ENCODE measurements around the gene FAM76B. TPM values are rescaled to one million over a fixed set of nuclear protein-coding genes. Genes with fewer than 3 reads are reported as not detected.

The FAM76B gene
- total and polyA plus RNA-seq, 9 of the 15 experiments (the other 6 are each of a cell fraction or from before 2014, with no cell fraction given) = 22.5 to 60.0 (median 35.0) TPM

DNA sequence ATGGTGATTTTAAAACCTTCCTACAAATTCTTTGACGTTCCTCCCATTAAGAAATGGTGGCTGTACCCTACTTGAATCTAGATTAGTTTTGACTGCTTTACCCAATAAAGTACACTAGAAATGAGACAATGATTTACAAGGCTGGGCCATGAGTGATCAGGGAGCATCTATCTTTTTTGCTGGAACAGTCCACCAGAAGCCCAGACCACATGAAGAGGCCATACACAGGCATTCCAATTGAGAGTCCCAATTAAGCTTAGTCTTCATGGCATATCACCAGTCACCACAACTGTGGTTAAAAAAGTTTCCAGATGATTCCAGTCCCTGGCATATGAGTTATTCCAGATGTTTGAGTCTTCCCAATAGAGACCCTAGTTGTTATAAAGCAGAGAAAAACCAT lies 39.5 kb downstream of the FAM76B start (continued):
- TF ChIP-seq, protein P1, sequence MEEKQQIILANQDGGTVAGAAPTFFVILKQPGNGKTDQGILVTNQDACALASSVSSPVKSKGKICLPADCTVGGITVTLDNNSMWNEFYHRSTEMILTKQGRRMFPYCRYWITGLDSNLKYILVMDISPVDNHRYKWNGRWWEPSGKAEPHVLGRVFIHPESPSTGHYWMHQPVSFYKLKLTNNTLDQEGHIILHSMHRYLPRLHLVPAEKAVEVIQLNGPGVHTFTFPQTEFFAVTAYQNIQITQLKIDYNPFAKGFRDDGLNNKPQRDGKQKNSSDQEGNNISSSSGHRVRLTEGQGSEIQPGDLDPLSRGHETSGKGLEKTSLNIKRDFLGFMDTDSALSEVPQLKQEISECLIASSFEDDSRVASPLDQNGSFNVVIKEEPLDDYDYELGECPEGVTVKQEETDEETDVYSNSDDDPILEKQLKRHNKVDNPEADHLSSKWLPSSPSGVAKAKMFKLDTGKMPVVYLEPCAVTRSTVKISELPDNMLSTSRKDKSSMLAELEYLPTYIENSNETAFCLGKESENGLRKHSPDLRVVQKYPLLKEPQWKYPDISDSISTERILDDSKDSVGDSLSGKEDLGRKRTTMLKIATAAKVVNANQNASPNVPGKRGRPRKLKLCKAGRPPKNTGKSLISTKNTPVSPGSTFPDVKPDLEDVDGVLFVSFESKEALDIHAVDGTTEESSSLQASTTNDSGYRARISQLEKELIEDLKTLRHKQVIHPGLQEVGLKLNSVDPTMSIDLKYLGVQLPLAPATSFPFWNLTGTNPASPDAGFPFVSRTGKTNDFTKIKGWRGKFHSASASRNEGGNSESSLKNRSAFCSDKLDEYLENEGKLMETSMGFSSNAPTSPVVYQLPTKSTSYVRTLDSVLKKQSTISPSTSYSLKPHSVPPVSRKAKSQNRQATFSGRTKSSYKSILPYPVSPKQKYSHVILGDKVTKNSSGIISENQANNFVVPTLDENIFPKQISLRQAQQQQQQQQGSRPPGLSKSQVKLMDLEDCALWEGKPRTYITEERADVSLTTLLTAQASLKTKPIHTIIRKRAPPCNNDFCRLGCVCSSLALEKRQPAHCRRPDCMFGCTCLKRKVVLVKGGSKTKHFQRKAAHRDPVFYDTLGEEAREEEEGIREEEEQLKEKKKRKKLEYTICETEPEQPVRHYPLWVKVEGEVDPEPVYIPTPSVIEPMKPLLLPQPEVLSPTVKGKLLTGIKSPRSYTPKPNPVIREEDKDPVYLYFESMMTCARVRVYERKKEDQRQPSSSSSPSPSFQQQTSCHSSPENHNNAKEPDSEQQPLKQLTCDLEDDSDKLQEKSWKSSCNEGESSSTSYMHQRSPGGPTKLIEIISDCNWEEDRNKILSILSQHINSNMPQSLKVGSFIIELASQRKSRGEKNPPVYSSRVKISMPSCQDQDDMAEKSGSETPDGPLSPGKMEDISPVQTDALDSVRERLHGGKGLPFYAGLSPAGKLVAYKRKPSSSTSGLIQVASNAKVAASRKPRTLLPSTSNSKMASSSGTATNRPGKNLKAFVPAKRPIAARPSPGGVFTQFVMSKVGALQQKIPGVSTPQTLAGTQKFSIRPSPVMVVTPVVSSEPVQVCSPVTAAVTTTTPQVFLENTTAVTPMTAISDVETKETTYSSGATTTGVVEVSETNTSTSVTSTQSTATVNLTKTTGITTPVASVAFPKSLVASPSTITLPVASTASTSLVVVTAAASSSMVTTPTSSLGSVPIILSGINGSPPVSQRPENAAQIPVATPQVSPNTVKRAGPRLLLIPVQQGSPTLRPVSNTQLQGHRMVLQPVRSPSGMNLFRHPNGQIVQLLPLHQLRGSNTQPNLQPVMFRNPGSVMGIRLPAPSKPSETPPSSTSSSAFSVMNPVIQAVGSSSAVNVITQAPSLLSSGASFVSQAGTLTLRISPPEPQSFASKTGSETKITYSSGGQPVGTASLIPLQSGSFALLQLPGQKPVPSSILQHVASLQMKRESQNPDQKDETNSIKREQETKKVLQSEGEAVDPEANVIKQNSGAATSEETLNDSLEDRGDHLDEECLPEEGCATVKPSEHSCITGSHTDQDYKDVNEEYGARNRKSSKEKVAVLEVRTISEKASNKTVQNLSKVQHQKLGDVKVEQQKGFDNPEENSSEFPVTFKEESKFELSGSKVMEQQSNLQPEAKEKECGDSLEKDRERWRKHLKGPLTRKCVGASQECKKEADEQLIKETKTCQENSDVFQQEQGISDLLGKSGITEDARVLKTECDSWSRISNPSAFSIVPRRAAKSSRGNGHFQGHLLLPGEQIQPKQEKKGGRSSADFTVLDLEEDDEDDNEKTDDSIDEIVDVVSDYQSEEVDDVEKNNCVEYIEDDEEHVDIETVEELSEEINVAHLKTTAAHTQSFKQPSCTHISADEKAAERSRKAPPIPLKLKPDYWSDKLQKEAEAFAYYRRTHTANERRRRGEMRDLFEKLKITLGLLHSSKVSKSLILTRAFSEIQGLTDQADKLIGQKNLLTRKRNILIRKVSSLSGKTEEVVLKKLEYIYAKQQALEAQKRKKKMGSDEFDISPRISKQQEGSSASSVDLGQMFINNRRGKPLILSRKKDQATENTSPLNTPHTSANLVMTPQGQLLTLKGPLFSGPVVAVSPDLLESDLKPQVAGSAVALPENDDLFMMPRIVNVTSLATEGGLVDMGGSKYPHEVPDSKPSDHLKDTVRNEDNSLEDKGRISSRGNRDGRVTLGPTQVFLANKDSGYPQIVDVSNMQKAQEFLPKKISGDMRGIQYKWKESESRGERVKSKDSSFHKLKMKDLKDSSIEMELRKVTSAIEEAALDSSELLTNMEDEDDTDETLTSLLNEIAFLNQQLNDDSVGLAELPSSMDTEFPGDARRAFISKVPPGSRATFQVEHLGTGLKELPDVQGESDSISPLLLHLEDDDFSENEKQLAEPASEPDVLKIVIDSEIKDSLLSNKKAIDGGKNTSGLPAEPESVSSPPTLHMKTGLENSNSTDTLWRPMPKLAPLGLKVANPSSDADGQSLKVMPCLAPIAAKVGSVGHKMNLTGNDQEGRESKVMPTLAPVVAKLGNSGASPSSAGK (IDR thresholded peaks at IDR 0.05) = no peak
- TF ChIP-seq, protein P2, sequence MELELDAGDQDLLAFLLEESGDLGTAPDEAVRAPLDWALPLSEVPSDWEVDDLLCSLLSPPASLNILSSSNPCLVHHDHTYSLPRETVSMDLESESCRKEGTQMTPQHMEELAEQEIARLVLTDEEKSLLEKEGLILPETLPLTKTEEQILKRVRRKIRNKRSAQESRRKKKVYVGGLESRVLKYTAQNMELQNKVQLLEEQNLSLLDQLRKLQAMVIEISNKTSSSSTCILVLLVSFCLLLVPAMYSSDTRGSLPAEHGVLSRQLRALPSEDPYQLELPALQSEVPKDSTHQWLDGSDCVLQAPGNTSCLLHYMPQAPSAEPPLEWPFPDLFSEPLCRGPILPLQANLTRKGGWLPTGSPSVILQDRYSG (tag; conservative IDR thresholded peaks at IDR 0.05; ENCODE audit: low read depth) = no peak
- TF ChIP-seq SREBF2 (CRISPR knock-in tag; IDR thresholded peaks at IDR 0.05) (no peak), KDM4B (IDR thresholded peaks at IDR 0.05; ENCODE audit: borderline replicate concordance in 2 of 2, low read depth in 1 of 2) (no peak), RBBP5 (IDR thresholded peaks at IDR 0.05; ENCODE audit: borderline replicate concordance, insufficient read depth, low read length, poor library complexity, severe bottlenecking) (no peak), LCOR (CRISPR knock-in tag; IDR thresholded peaks at IDR 0.05) (no peak), POLR3A (IDR thresholded peaks at IDR 0.05; ENCODE audit: borderline replicate concordance, extremely low read depth, insufficient read depth, insufficient read length) (no peak), FOXM1 (IDR thresholded peaks at IDR 0.05; ENCODE audit: low read depth) (no peak), FOXM1 (CRISPR knock-in tag; IDR thresholded peaks at IDR 0.05; ENCODE audit: low read depth) (no peak)
- TF ChIP-seq, protein P3, sequence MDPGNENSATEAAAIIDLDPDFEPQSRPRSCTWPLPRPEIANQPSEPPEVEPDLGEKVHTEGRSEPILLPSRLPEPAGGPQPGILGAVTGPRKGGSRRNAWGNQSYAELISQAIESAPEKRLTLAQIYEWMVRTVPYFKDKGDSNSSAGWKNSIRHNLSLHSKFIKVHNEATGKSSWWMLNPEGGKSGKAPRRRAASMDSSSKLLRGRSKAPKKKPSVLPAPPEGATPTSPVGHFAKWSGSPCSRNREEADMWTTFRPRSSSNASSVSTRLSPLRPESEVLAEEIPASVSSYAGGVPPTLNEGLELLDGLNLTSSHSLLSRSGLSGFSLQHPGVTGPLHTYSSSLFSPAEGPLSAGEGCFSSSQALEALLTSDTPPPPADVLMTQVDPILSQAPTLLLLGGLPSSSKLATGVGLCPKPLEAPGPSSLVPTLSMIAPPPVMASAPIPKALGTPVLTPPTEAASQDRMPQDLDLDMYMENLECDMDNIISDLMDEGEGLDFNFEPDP (CRISPR knock-in tag; IDR thresholded peaks at IDR 0.05) = no peak

All from K562 (cell line).